Body of pancreas (tissue), 4 donors: ENCODE data around the gene KCNAB3. TPM values are rescaled to one million over a fixed set of nuclear protein-coding genes. Genes with fewer than 3 reads are reported as not detected.

ENCODE experiments used
- ATAC-seq: fragments of 150-250 bp; one replicate; pipeline ENCODE4 v1.9.1; 2016
- DNase-seq, 4 donors: peaks; one replicate each; pipeline ENCODE4 v3.0.0-alpha.2; 2019
- H3K27ac ChIP-seq, 4 donors: fragments of 200-600 bp; sonication (generic); 1 replicate in 3 of 4; 2 replicates in 1 of 4; pipeline versions ENCODE4 v1.5.1 to v1.6.1; 2016 to 2019; ENCODE audit warnings: mild to moderate bottlenecking in 1 of 4, mixed read lengths in 1 of 4, moderate library complexity in 1 of 4
- H3K27me3 ChIP-seq, 2 donors: fragments of 200-600 bp; sonication (generic); one replicate each; pipeline ENCODE4 v1.6.0; 2016; ENCODE audit warnings: mild to moderate bottlenecking in 1 of 2
- H3K36me3 ChIP-seq, 2 donors: fragments of 200-600 bp; sonication (generic); replicated peaks in 1 of 2; 2 replicates each; pipeline ENCODE4 v1.5.1; 2016; ENCODE audit warnings: low read depth in 2 of 2; ENCODE audit not compliant: insufficient read depth in 1 of 2
- H3K4me1 ChIP-seq: fragments of 200-600 bp; sonication (generic); one replicate; pipeline ENCODE4 v1.6.0; 2016
- H3K4me3 ChIP-seq, 2 donors: fragments of 200-600 bp; sonication (generic); 1 replicate in 1 of 2; 2 replicates in 1 of 2; pipeline ENCODE4 v1.5.1; 2016 to 2019
- H3K9me3 ChIP-seq, 3 donors: fragments of 200-600 bp; sonication (generic); 1 replicate in 2 of 3; 2 replicates in 1 of 3; pipeline ENCODE4 v1.5.1; 2016
- POLR2A ChIP-seq, 3 donors: fragments of 450-650 bp; IDR thresholded peaks; one replicate each; pipeline ENCODE4 v1.6.1; 2016; ENCODE audit warnings: antibody characterized with exemption in 3 of 3, mild to moderate bottlenecking in 2 of 3
- WGBS, 2 donors: methylation state at CpG; one replicate each; pipeline ENCODE4 v1.1.5; 2017; 5-methylcytosine and 5-hydroxymethylcytosine counted together
- intact Hi-C: fragments of 100-400 bp; cut with DNase I; formaldehyde crosslinking; loops from one replicate; pipeline ENCODE4 v1.15.1; 2023
- total RNA-seq, 2 donors: library from RNA; depleted of rRNA; stranded (reverse); fragments of >200 nt; gene quantifications; one replicate each; pipeline ENCODE4 v1.1.0, GENCODE V29; 2016
- TF ChIP-seq, protein P1 (sequence below), 7 experiments: fragments of 450-650 bp in 4 of 7; fragments of 200-600 bp in 3 of 7; sonication (generic) in 3 of 7; IDR thresholded peaks; one replicate each; pipeline ENCODE4 v1.5.1; 2016 to 2019; ENCODE audit warnings: antibody characterized with exemption in 7 of 7

The KCNAB3 gene
- total RNA-seq, 2 donors from 2014 or later = 1.3 to 1.6 TPM

DNA sequence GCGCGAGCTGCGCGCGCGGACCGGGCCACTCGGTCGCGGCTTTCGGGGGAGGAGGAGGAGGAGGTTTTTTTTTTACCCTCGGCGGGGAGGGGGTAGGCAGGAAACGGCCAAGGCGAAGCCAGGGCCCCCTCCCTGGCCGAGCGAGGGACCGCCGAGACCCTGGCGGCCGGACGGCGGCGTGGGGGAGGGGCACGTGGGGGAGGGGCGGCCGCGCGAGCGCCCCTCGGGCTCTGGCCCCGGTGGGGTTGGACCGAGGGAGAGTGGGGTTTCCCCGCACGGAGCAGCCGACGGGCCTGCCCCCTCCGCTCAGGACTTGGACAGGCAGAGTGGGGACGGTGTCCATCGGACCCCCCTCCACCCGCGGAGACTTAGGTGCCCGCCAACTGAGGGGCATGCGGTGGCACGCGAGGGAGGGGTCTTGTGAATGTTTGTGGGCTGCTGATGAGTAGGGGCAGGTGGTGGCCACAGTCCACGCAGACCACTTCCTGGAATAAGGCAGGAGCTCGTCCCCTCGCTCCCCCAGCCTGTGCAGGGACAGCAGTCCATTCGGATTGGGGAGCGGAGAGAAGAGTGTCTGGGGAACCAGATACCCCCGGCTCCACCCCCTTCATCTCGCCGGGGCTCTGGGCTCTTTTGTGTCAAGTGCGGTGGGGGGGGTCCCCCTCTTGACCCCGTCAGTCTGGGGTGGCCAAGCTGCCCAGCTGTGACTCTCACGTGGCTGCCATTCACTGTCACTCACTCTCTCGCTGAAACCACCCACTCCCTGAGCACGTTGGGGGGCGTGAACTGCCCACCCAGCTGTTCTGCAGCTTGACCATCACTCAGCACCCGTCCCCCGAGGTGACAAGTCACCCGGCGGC, 44.1 kb downstream of the KCNAB3 start:
- Histone ChIP-seq H3K36me3 (no peaks in the 10 kb centered on the region), H3K27ac (peak overlapping the region; percentile 90 to 98 (median 94)), H3K4me1 (peaks cover 59% of the 10 kb centered on the region), H3K4me3 (peak overlapping the region; percentile 53 to 77), H3K27me3 (no peaks in the 10 kb centered on the region), H3K9me3 (no peaks in the 10 kb centered on the region)
- peak; percentile 2 for ATAC-seq
- intact Hi-C loops = no loop called here
- 0 to 2% methylated on average over 9 to 50 of the region's 64 CpGs for WGBS, 2 donors
- TF ChIP-seq, protein P1, sequence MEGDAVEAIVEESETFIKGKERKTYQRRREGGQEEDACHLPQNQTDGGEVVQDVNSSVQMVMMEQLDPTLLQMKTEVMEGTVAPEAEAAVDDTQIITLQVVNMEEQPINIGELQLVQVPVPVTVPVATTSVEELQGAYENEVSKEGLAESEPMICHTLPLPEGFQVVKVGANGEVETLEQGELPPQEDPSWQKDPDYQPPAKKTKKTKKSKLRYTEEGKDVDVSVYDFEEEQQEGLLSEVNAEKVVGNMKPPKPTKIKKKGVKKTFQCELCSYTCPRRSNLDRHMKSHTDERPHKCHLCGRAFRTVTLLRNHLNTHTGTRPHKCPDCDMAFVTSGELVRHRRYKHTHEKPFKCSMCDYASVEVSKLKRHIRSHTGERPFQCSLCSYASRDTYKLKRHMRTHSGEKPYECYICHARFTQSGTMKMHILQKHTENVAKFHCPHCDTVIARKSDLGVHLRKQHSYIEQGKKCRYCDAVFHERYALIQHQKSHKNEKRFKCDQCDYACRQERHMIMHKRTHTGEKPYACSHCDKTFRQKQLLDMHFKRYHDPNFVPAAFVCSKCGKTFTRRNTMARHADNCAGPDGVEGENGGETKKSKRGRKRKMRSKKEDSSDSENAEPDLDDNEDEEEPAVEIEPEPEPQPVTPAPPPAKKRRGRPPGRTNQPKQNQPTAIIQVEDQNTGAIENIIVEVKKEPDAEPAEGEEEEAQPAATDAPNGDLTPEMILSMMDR (IDR thresholded peaks at IDR 0.05) = no peak
- TF ChIP-seq POLR2A (IDR thresholded peaks at IDR 0.05) = peak in 2 of 3 donors; percentile 49 to 64
- peak; percentile 48 to 59 (median 52) for DNase-seq

DNA sequence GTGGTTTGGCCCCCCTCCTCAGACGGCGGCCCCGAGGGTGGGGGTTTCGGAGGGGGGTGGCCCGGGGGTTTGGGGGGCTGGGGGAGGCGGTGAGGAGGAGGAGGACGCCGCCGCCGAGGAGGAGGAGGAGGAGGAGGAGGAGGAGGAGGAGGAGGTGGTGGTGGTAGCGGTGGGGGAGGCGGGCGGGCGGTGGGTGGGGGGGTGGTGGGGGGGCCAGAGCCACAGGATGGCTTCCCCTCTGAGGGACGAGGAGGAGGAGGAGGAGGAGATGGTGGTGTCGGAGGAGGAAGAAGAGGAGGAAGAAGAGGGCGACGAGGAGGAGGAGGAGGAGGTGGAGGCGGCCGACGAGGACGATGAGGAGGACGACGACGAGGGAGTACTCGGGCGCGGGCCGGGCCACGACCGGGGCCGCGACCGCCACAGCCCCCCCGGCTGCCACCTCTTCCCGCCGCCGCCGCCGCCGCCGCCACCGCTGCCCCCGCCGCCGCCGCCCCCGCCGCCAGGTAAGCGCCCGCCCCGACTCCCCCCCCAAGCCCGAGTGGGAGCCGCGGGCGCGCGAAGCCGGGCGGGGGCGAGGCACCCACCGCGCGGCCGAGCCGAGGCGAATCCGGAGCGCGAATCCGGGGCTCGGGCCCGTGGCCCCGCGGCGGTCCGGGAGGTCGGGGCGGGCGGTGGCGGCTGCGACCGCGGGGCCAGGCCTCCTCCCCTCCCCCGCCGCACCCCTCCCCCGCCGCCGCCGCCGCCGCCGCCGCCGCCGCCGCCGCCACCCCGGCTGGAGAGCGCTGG, 44.9 kb downstream of the KCNAB3 start:
- intact Hi-C loops = no loop called here
- Histone ChIP-seq H3K4me1 (peaks cover 54% of the 10 kb centered on the region), H3K4me3 (peak overlapping the region; percentile 53 to 77), H3K27ac (peak overlapping the region; percentile 90 to 98 (median 94)), H3K36me3 (no peaks in the 10 kb centered on the region), H3K9me3 (no peaks in the 10 kb centered on the region), H3K27me3 (no peaks in the 10 kb centered on the region)
- peak; percentile 16 for ATAC-seq
- peak in 3 of 4 donors; percentile 17 to 56 (median 29) for DNase-seq
- no peak for TF ChIP-seq POLR2A (IDR thresholded peaks at IDR 0.05)
- TF ChIP-seq, protein P1 (IDR thresholded peaks at IDR 0.05) = no peak
- 0 to 1% methylated on average over 39 to 78 of the region's 100 CpGs for WGBS, 2 donors

DNA sequence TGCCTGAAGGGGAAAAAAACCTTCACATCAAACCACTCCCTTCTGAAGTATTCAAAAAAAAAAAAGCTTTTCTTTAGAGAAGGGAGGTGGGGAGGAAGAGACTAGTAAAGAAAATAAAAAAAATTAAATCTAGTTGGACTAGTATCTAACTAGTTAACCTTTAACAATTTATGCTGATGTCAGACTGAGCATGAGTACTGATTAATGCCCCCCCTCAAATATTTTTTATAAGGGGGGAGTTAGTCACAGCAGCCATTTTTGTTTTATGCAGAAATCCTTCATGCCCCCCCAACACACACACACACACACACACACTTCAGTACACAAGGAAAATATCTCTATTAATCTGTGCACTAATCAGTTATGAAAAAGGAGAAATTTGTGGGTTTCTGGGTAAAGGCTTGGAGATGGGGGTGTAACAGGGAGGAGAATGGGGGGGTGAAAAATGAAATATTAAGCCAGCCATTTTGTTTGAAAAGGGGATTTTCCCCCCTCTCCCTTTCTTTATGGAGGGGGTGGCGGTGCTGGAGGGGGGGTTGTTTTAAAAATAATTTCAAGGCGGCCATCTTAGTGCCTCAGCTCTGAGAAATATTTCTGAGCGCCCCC, 45.8 kb downstream of the KCNAB3 start:
- WGBS, 2 donors = 1 to 7% methylated on average over 3 of the region's 3 CpGs
- Histone ChIP-seq H3K9me3 (no peaks in the 10 kb centered on the region), H3K27me3 (no peaks in the 10 kb centered on the region), H3K27ac (peak overlapping the region in 3 of 4 donors; percentile 36 to 98 (median 90)), H3K36me3 (peaks cover 0 to 3% of the 10 kb centered on the region in 2 donors), H3K4me1 (peaks cover 45% of the 10 kb centered on the region), H3K4me3 (no peak overlapping the region)
- no peak for ATAC-seq
- no peak for DNase-seq
- intact Hi-C loops = no loop called here
- no peak for TF ChIP-seq POLR2A (IDR thresholded peaks at IDR 0.05)
- TF ChIP-seq, protein P1 (IDR thresholded peaks at IDR 0.05) = no peak

DNA sequence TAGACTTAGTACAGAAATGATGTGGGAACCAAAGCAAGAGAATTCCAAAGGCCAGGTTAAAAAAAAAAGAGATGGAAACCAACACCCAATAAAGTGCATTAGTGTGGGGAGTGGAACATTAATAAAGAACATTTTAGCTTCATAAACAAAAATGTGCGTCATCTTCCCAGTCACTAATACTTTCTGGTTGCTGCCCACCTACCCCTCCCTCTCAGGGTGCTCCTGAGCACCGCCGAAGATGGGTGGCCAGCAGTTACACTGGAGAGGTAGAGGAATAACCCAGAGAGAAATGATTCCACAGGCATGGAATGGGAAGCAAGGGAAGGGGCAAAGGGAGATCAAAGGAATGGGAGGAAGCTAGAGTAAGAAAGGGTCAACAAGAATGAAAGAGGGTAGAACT, 47.0 kb downstream of the KCNAB3 start:
- peak in 1 of 3 donors; percentile 23 for TF ChIP-seq POLR2A (IDR thresholded peaks at IDR 0.05)
- TF ChIP-seq, protein P1 (IDR thresholded peaks at IDR 0.05) = no peak
- Histone ChIP-seq H3K4me3 (no peak overlapping the region), H3K27me3 (no peaks in the 10 kb centered on the region), H3K27ac (peak overlapping the region in 3 of 4 donors; percentile 35 to 98 (median 47)), H3K4me1 (peaks cover 32% of the 10 kb centered on the region), H3K9me3 (no peaks in the 10 kb centered on the region), H3K36me3 (peaks cover 0 to 3% of the 10 kb centered on the region in 2 donors)
- 87 to 90% methylated on average over 3 of the region's 3 CpGs for WGBS, 2 donors
- ATAC-seq (no peak), DNase-seq (no peak)
- intact Hi-C loops = no loop called here
